Kidney (tissue), 14 donors: Measurements from ENCODE around the gene SPARC. TPM values are rescaled to one million over a fixed set of nuclear protein-coding genes. Genes with fewer than 3 reads are reported as not detected.

ENCODE experiments used
- DNase-seq, 5 donors: peaks; one replicate each; pipeline ENCODE4 v3.0.0-alpha.2; 2013 to 2020
- FAIRE-seq: peaks from 2 replicates; lab custom pipeline; 2012; peaks lifted over from hg19 to GRCh38; lab: Jason Lieb, UNC
- H3K27ac ChIP-seq, 2 donors: one replicate each; pipeline ENCODE4 v1.7.0; 2013; ENCODE audit warnings: low read depth in 2 of 2, low read length in 2 of 2, inconsistent platforms in 1 of 2
- H3K27me3 ChIP-seq: one replicate; pipeline ENCODE4 v1.7.1; 2013; ENCODE audit warnings: low read length, inconsistent platforms; ENCODE audit not compliant: control insufficient read depth, insufficient read depth
- H3K36me3 ChIP-seq, 3 donors: one replicate each; pipeline versions ENCODE4 v1.7.0 to v1.7.1; 2013; ENCODE audit warnings: low read length in 3 of 3, control low read depth in 1 of 3, inconsistent platforms in 1 of 3; ENCODE audit not compliant: insufficient read depth in 3 of 3, control insufficient read depth in 2 of 3
- H3K4me1 ChIP-seq, 3 donors: one replicate each; pipeline versions ENCODE4 v1.7.0 to v1.7.1; 2013; ENCODE audit warnings: low read length in 3 of 3, inconsistent platforms in 1 of 3, low read depth in 1 of 3; ENCODE audit not compliant: control insufficient read depth in 2 of 3, insufficient read depth in 2 of 3
- H3K4me3 ChIP-seq, 3 donors: one replicate each; pipeline versions ENCODE4 v1.7.0 to v1.8.1; 2013; ENCODE audit warnings: low read length in 3 of 3, control low read depth in 1 of 3, inconsistent platforms in 1 of 3
- H3K9ac ChIP-seq, 3 donors: one replicate each; pipeline versions ENCODE4 v1.7.0 to v1.7.1; 2013; ENCODE audit warnings: low read length in 3 of 3, control low read depth in 1 of 3, inconsistent platforms in 1 of 3
- H3K9me3 ChIP-seq, 3 donors: one replicate each; pipeline versions ENCODE4 v1.7.0 to v1.7.1; 2013; ENCODE audit warnings: low read length in 3 of 3, control low read depth in 1 of 3, inconsistent platforms in 1 of 3; ENCODE audit not compliant: control insufficient read depth in 2 of 3, insufficient read depth in 1 of 3
- intact Hi-C: fragments of 100-400 bp; cut with DNase I; formaldehyde crosslinking; loops from one replicate; pipeline ENCODE4 v1.11.1; 2022
- polyA plus RNA-seq: library from polyadenylated mRNA; stranded (reverse); fragments of 350-450 nt; fragmentation: Illumina TruSeq; extraction: RNeasy Lipid Tissue Mini Kit (QIAGEN cat#74804); gene quantifications from one replicate; pipeline ENCODE4 v1.2.3, GENCODE V29; 2014; ENCODE audit warnings: low read depth, low replicate concordance; ENCODE audit not compliant: insufficient read depth
- total RNA-seq: library from RNA; stranded (reverse); fragmentation: NEBNext Ultra II Directional; extraction: Animal tissue kit (Norgen Biotek cat#: 25700); gene quantifications from one replicate; pipeline ENCODE4 v1.2.1, GENCODE V29; 2021
- TF ChIP-seq, protein P1 (sequence below): IDR thresholded peaks from 3 replicates; pipeline ENCODE4 v1.5.1; 2012; ENCODE audit warnings: mild to moderate bottlenecking, moderate library complexity, borderline replicate concordance; ENCODE audit not compliant: insufficient read depth; ENCODE audit errors: extremely low read depth
- donor health status: control.
- donor health status: control.
- donor health status: control.
- donor health status: control.
- donor health status: control.
- donor health status: DM: yes; HTN: yes; CAD: no.
- donor health status: Normal renal cell carcinoma (clear cell type).

SPARC gene
- total and polyA plus RNA-seq, 2 donors from 2014 or later = 581 to 637 TPM

DNA sequence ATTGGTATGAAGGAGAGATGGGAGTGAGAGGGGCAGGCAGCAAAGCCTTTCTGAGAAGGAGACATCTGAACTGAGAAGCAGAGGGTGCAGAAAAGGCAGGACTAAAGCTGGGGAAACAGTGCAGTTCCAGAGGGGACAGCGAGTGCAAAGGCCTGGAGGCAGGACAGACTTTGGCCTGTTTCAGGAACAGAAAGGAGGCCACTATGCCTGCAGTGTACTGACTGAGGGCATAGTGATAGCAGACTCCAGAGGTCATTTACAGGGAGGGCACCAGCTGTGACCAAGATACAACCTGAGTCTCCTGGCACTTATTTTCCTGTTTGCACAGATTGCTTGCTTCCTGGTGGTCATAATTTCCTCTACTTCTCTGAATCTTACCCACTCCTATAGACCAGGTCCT lies 29.6 kb downstream of the SPARC start:
- DNase-seq = no peak
- no peak overlapping the region for H3K27ac ChIP-seq
- TF ChIP-seq, protein P1, sequence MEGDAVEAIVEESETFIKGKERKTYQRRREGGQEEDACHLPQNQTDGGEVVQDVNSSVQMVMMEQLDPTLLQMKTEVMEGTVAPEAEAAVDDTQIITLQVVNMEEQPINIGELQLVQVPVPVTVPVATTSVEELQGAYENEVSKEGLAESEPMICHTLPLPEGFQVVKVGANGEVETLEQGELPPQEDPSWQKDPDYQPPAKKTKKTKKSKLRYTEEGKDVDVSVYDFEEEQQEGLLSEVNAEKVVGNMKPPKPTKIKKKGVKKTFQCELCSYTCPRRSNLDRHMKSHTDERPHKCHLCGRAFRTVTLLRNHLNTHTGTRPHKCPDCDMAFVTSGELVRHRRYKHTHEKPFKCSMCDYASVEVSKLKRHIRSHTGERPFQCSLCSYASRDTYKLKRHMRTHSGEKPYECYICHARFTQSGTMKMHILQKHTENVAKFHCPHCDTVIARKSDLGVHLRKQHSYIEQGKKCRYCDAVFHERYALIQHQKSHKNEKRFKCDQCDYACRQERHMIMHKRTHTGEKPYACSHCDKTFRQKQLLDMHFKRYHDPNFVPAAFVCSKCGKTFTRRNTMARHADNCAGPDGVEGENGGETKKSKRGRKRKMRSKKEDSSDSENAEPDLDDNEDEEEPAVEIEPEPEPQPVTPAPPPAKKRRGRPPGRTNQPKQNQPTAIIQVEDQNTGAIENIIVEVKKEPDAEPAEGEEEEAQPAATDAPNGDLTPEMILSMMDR = no peak
- no peaks in the 10 kb centered on the region for H3K27me3 ChIP-seq
- H3K4me3 ChIP-seq = no peak overlapping the region
- peak overlapping the region in 1 of 3 donors; percentile 13 for H3K9ac ChIP-seq
- peaks cover 0 to 4% (median 0%) of the 10 kb centered on the region in 3 donors for H3K4me1 ChIP-seq
- intact Hi-C loops = loop anchor here (5.0 kb wide), 2 partner anchors 65 to 85 kb away; no protein-coding TSS in a partner anchor
- H3K36me3 ChIP-seq = peaks cover 0 to 4% (median under 1%) of the 10 kb centered on the region in 3 donors
- no peak for FAIRE-seq
- H3K9me3 ChIP-seq = no peaks in the 10 kb centered on the region

DNA sequence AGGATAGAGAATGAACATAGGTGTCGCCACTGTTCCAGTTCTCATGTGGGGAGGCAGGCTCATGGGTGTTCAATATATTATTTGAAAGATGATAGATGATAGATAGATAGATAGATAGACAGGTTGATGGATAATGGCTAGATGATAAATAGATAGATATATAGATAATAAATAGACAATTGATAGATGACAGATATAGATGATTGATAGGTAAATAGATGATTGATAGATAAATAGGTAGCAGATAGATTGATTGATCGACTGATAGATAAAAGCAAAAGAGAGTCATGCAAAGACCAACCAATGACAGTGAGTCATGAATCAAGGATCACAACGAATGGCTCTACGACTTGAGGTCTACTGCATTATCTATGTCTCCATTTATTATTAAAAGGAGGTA lies 30.4 kb downstream of the SPARC start:
- DNase-seq (no peak), FAIRE-seq (no peak)
- no peaks in the 10 kb centered on the region for H3K36me3 ChIP-seq
- H3K9ac ChIP-seq = no peak overlapping the region
- TF ChIP-seq, protein P1 = no peak
- H3K4me3 ChIP-seq = no peak overlapping the region
- no peaks in the 10 kb centered on the region for H3K27me3 ChIP-seq
- H3K27ac ChIP-seq = no peak overlapping the region
- intact Hi-C loops = loop anchor here (5.0 kb wide), 2 partner anchors 66 to 86 kb away; no protein-coding TSS in a partner anchor
- no peaks in the 10 kb centered on the region for H3K9me3 ChIP-seq
- peaks cover 0 to 4% (median 0%) of the 10 kb centered on the region in 3 donors for H3K4me1 ChIP-seq

DNA sequence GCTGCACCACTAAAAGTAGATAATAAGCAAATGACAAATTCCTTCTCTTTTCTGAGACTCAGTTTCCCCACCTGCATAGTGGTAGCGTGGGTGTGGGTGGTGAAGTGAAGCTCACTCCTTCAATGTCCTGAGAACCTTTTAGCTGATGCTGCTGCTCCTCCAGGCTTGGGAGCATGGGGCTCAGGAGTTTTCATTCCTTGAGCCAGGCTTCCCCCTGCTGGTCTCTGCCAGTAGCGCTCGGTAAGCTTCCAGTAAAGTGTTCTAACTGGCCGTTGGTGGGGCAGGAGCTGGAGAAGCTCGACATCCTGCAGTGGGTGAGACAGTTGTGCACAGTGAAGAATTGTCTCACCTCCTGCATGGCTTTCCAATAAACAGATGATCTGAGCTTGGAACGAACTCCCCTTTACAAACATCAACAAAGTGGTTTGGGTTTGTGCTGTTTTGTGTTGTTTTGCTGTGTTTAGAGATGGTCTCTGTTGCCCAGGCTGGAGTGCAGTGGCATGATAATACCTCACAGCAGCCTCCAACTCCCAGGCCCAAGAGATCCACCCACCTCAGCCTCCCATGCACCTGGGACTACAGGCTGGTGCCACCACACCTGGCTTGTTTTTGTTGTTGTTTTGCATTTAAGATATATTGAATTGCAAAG lies 34.6 kb downstream of the SPARC start:
- Histone ChIP-seq H3K27ac (no peak overlapping the region), H3K36me3 (no peaks in the 10 kb centered on the region), H3K4me1 (no peaks in the 10 kb centered on the region), H3K27me3 (no peaks in the 10 kb centered on the region), H3K9me3 (no peaks in the 10 kb centered on the region), H3K4me3 (no peak overlapping the region), H3K9ac (no peak overlapping the region)
- intact Hi-C loops = no loop called here
- TF ChIP-seq, protein P1 = peak; percentile 93
- no peak for FAIRE-seq
- DNase-seq = peak; percentile 87 to 91 (median 87)
